Thoracic aorta (tissue), 2 donors: Measurements from ENCODE around the gene PYGB. TPM values are rescaled to one million over a fixed set of nuclear protein-coding genes. Genes with fewer than 3 reads are reported as not detected.

Experiments
- ATAC-seq: fragments of 150-250 bp; one replicate; pipeline ENCODE4 v1.8.0; 2017; ENCODE audit warnings: low read depth; ENCODE audit not compliant: insufficient number of reproducible peaks, low FRiP score
- DNase-seq: peaks from one replicate; pipeline ENCODE4 v3.0.0-alpha.2; 2020; ENCODE audit warnings: low spot score
- H3K27ac ChIP-seq, 2 donors: fragments of 200-600 bp; sonication (generic); 1 replicate in 1 of 2; 2 replicates in 1 of 2; pipeline ENCODE4 v1.5.1; 2016; ENCODE audit warnings: mild to moderate bottlenecking in 2 of 2, moderate library complexity in 2 of 2
- H3K27me3 ChIP-seq: fragments of 200-600 bp; sonication (generic); replicated peaks from 2 replicates; pipeline ENCODE4 v1.6.0; 2016; ENCODE audit warnings: mild to moderate bottlenecking; ENCODE audit not compliant: insufficient read depth
- H3K36me3 ChIP-seq: fragments of 200-600 bp; sonication (generic); one replicate; pipeline ENCODE4 v1.5.1; 2016
- H3K4me1 ChIP-seq, 2 donors: fragments of 200-600 bp; sonication (generic); 1 replicate in 1 of 2; 2 replicates in 1 of 2; pipeline versions ENCODE4 v1.5.1 to v1.6.0; 2016; ENCODE audit warnings: low read depth in 2 of 2, mild to moderate bottlenecking in 1 of 2; ENCODE audit not compliant: control insufficient read depth in 1 of 2
- H3K4me3 ChIP-seq: fragments of 200-600 bp; sonication (generic); 2 replicates; pipeline ENCODE4 v1.5.1; 2016; ENCODE audit warnings: mild to moderate bottlenecking
- H3K9me3 ChIP-seq: fragments of 200-600 bp; sonication (generic); 2 replicates; pipeline ENCODE4 v1.5.1; 2016
- total RNA-seq, 2 donors: library from RNA; depleted of rRNA; stranded (reverse); fragments of >200 nt; gene quantifications; one replicate each; pipeline versions ENCODE4 v1.1.0 to v1.2.3, GENCODE V29; 2016
- TF ChIP-seq, protein P1 (sequence below): fragments of 200-600 bp; sonication (generic); IDR thresholded peaks from one replicate; pipeline ENCODE4 v1.5.1; 2019; ENCODE audit warnings: antibody characterized with exemption

PYGB gene
- total RNA-seq, 2 donors from 2014 or later = 124 to 256 TPM

DNA sequence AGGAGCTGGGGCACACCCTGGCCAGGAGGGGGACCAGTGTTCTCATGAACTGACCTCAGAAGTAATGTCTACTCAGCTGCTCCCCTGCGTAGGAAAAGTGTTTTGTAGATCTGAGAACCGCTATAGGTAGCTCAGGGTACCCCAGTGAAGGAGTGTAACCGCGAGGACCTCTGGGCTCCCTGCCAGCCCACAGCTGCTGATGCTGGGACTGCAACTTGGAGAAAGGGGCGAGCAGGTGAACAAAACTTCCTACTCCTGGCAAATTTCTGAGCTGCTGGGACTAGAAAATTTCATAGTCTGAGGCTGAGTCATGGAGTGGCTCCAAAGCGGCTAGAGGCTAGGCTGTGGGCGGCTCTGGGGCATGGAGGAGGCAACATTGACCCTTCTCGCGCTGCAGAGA, 51.9 kb downstream of the PYGB start:
- no peaks in the 10 kb centered on the region for H3K27me3 ChIP-seq
- no peaks in the 10 kb centered on the region for H3K9me3 ChIP-seq
- H3K36me3 ChIP-seq = peaks cover 19% of the 10 kb centered on the region
- peaks cover 16 to 24% of the 10 kb centered on the region in 2 donors for H3K4me1 ChIP-seq
- TF ChIP-seq, protein P1, sequence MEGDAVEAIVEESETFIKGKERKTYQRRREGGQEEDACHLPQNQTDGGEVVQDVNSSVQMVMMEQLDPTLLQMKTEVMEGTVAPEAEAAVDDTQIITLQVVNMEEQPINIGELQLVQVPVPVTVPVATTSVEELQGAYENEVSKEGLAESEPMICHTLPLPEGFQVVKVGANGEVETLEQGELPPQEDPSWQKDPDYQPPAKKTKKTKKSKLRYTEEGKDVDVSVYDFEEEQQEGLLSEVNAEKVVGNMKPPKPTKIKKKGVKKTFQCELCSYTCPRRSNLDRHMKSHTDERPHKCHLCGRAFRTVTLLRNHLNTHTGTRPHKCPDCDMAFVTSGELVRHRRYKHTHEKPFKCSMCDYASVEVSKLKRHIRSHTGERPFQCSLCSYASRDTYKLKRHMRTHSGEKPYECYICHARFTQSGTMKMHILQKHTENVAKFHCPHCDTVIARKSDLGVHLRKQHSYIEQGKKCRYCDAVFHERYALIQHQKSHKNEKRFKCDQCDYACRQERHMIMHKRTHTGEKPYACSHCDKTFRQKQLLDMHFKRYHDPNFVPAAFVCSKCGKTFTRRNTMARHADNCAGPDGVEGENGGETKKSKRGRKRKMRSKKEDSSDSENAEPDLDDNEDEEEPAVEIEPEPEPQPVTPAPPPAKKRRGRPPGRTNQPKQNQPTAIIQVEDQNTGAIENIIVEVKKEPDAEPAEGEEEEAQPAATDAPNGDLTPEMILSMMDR = no peak
- no peak overlapping the region for H3K27ac ChIP-seq
- no peak for ATAC-seq
- no peak for DNase-seq
- H3K4me3 ChIP-seq = no peak overlapping the region

DNA sequence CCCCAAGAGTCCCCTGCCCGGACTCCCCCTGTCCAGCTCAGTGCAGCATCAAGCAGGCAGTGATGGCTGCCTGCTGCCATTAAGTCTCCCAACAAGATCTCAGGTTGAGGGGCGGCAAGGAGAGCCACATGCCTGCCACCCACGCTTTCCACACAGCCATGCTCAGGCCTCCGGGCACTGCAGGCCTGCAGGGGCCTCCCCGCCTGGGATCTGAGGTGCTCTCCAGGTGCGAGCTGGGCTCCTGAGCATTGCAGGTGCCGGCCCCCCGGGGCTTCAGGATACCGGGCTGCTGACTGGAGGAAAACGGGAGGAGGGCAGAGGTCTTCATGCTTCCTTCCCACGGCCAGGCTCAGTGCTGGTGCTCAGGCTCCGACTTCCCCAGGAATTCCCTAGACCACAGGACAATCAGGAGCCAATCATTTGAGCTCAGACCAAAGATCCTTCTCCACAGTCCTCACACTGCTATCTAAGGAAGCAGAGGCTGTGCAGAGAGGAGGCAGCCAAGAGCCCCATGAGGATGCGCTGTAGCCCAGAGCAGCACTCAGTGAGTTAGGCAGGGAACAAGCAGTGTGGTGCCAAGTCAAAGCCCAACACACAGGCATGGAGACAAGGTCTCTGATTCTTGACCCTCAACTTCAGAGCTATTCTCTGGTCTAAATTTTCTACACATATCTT, 52.7 kb downstream of the PYGB start:
- Histone ChIP-seq H3K27ac (no peak overlapping the region), H3K4me3 (no peak overlapping the region), H3K9me3 (no peaks in the 10 kb centered on the region), H3K36me3 (peaks cover 19% of the 10 kb centered on the region), H3K27me3 (no peaks in the 10 kb centered on the region), H3K4me1 (peaks cover 10 to 16% of the 10 kb centered on the region in 2 donors)
- TF ChIP-seq, protein P1 = no peak
- no peak for DNase-seq
- no peak for ATAC-seq

DNA sequence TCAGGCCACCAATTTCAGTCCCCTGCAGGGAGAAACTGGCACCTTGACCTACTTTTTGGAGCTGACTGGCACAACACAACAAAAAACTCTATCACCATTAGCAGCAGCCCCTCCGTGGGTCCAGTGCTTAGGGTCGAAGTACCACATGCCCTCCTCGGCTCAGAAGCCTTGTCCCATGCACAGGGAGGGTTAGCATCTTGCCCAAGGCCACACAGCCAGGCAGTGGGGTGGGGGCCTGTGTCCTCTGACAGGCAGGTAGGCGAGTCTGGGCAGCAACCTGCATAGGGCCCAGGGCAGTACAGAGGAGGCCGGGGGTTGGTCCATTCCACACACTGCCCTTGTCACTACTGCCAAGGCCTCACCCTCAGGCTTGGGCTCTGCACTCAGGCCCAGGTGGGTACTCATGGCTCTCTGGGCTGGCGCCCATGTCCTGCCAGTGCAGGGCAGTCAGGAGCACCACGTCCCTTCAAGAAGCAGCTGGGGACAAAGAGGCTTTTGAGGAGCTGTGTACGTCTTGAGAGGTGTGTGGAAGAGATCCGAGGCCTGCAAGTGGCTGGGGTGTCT, 53.6 kb downstream of the PYGB start:
- no peak for ATAC-seq
- TF ChIP-seq, protein P1 = no peak
- Histone ChIP-seq H3K4me3 (no peak overlapping the region), H3K9me3 (no peaks in the 10 kb centered on the region), H3K36me3 (peaks cover 17% of the 10 kb centered on the region), H3K4me1 (peaks cover 5 to 8% of the 10 kb centered on the region in 2 donors), H3K27ac (no peak overlapping the region), H3K27me3 (no peaks in the 10 kb centered on the region)
- DNase-seq = no peak

DNA sequence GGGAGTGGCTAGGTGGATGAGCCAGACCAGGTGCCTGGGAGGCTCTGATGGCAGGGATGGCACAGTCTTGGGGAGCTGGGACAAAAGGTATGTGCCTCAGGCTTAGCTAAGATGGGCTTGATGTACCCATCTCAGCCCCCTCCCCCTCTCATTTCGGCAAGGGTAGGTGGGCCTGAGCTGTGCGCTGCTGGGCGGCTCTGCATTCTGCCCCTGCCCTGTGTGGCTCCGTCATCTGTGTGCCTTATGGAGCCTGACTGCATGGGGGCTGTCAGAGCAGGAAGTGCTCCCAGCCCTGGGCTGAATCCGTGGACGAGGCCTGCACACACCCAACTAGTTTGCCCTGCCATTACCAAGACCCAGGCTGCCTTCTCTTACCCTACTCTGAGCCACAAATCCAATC, 54.7 kb downstream of the PYGB start:
- no peak for ATAC-seq
- Histone ChIP-seq H3K27ac (no peak overlapping the region), H3K27me3 (no peaks in the 10 kb centered on the region), H3K4me1 (no peaks in the 10 kb centered on the region), H3K9me3 (no peaks in the 10 kb centered on the region), H3K36me3 (peaks cover 11% of the 10 kb centered on the region), H3K4me3 (no peak overlapping the region)
- DNase-seq = no peak
- TF ChIP-seq, protein P1 = no peak

DNA sequence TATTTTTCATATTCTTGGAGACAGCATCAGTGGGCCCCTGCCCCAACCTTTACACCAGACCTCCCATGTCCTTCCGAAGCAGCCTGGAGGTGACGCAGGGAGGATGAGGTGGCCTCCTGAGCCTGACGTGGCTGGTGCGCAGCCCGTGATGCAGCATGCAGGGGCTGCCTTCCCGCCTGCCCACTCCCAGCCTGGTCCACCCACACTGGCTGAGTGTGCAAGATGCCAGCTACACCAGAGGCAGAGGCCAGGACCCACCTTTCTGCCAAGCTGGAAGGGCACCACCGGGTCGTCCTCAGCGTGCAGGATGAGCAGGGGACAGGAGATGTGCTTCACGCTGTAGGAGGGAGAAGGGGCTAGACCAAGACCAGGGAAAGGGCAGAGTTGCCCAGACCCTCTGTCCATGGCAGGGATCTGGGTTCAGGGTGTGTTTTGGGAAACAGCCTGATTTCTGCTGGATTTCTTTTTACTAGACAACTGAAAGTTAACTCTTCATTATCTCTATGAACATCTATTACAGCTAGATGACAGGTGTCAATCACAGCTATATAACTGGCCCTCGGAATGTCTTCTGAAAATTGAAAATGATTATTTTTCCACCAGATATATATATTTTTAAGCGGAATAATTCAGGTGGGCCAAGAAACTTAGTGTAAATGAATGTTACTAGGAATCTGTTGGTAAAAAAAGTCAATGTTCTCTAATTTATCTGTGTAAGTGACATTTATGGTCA, 55.6 kb downstream of the PYGB start:
- peaks cover 11% of the 10 kb centered on the region for H3K36me3 ChIP-seq
- no peak overlapping the region for H3K4me3 ChIP-seq
- no peaks in the 10 kb centered on the region for H3K9me3 ChIP-seq
- H3K27me3 ChIP-seq = no peaks in the 10 kb centered on the region
- no peak overlapping the region for H3K27ac ChIP-seq
- ATAC-seq = no peak
- H3K4me1 ChIP-seq = no peaks in the 10 kb centered on the region
- TF ChIP-seq, protein P1 = no peak
- no peak for DNase-seq
